Stimulated activated CD8-positive, alpha-beta memory T cell treated with anti-CD3 and anti-CD28 coated beads, Interleukin-4, amount 100 ng/mL, for 48 hours (primary cell): ENCODE measurements around the gene SLC39A11.
"Not testable (repeated sequence)": the region's sequence is repeated elsewhere in the genome, so short reads cannot be mapped to it uniquely, and the experiment has no call there.

Experiments used
- DNase-seq: peaks from one replicate; pipeline ENCODE4 v3.0.0-alpha.2; 2020

SLC39A11 gene

GRCh38 chr17:72999474-72999873, 93.0 kb downstream of the SLC39A11 start:
- DNase-seq: not testable (repeated sequence)

GRCh38 chr17:72998343-72998742, 94.1 kb downstream of the SLC39A11 start:
- no peak for DNase-seq

- DNase-seq: no peak
Observed at GRCh38 chr17:72997559-72997958, 94.9 kb downstream of the SLC39A11 start.

- DNase-seq: no peak
Observed at GRCh38 chr17:72996791-72997190, 95.7 kb downstream of the SLC39A11 start.

- DNase-seq: no peak
Observed at GRCh38 chr17:72995008-72995656, 97.4 kb downstream of the SLC39A11 start.

- peak; percentile 46 for DNase-seq
Observed at GRCh38 chr17:72992783-72993467, 99.6 kb downstream of the SLC39A11 start.

- no peak for DNase-seq
Observed at GRCh38 chr17:72991651-72992050, 100.8 kb downstream of the SLC39A11 start.

- DNase-seq: no peak
Observed at GRCh38 chr17:72989074-72989610, 103.3 kb downstream of the SLC39A11 start.

- DNase-seq: no peak
Observed at GRCh38 chr17:72988451-72988850, 104.0 kb downstream of the SLC39A11 start.

- no peak for DNase-seq
Observed at GRCh38 chr17:72987166-72987565, 105.3 kb downstream of the SLC39A11 start.

GRCh38 chr17:72985882-72986720, 106.4 kb downstream of the SLC39A11 start:
- DNase-seq: peak; percentile 66

- DNase-seq: no peak
Observed at GRCh38 chr17:72984926-72985325, 107.6 kb downstream of the SLC39A11 start.

- no peak for DNase-seq
Observed at GRCh38 chr17:72984145-72984925, 108.2 kb downstream of the SLC39A11 start.

- no peak for DNase-seq
Observed at GRCh38 chr17:72982680-72983079, 109.8 kb downstream of the SLC39A11 start.

GRCh38 chr17:72978593-72979218, 113.8 kb downstream of the SLC39A11 start:
- DNase-seq: no peak

- DNase-seq: no peak
Observed at GRCh38 chr17:72977771-72978417, 114.6 kb downstream of the SLC39A11 start.

- no peak for DNase-seq
Observed at GRCh38 chr17:72976971-72977770, 115.3 kb downstream of the SLC39A11 start.

- DNase-seq: no peak
Observed at GRCh38 chr17:72975509-72975908, 117.0 kb downstream of the SLC39A11 start.

- no peak for DNase-seq
Observed at GRCh38 chr17:72974605-72975232, 117.8 kb downstream of the SLC39A11 start.

- no peak for DNase-seq
Observed at GRCh38 chr17:72972263-72972951, 120.1 kb downstream of the SLC39A11 start.
